ENCODE results near the gene DPEP1. TPM values are rescaled to one million over a fixed set of nuclear protein-coding genes. Genes with fewer than 3 reads are reported as not detected.

The DPEP1 gene
- total and polyA plus RNA-seq, 2 experiments from 2014 or later = 1.7 to 2.3 TPM

GRCh38 chr16:89600427-89600826 lies 13.0 kb upstream of the DPEP1 start:
- Histone ChIP-seq H3K4me2 (no peak overlapping the region), H3K4me1 (ENCODE audit: insufficient read depth) (peaks cover 11% of the 10 kb centered on the region), H3K27ac (ENCODE audit: low read depth) (no peak overlapping the region), H3K36me3 (ENCODE audit: insufficient read depth) (no peaks in the 10 kb centered on the region), H2AFZ (no peak overlapping the region), H3K27me3 (ENCODE audit: insufficient read depth) (no peaks in the 10 kb centered on the region), H3K79me2 (replicated peaks; ENCODE audit: insufficient read depth) (no peaks in the 10 kb centered on the region), H4K20me1 (replicated peaks; ENCODE audit: insufficient read depth) (no peaks in the 10 kb centered on the region), H3K4me3 (no peak overlapping the region), H3F3A (replicated peaks; ENCODE audit: low read depth) (no peaks in the 10 kb centered on the region), H3K9me2 (ENCODE audit: insufficient read depth) (no peaks in the 10 kb centered on the region)
- Mint-ChIP-seq H3K27ac (no peak overlapping the region), H3K9me3 (no peaks in the 10 kb centered on the region), H3K27me3 (ENCODE audit: insufficient read depth, low read depth, poor library complexity) (peaks cover 18% of the 10 kb centered on the region), H3K4me1 (peaks cover 11% of the 10 kb centered on the region), H3K36me3 (ENCODE audit: low read depth) (no peaks in the 10 kb centered on the region), H3K4me3 (no peak overlapping the region)
- TF ChIP-seq NANOG (IDR thresholded peaks at IDR 0.05; ENCODE audit: borderline replicate concordance) (no peak), STAT1 (IDR thresholded peaks at IDR 0.05; ENCODE audit: unreplicated experiment) (no peak), EZH2phosphoT487 (IDR thresholded peaks at IDR 0.05; ENCODE audit: unreplicated experiment) (no peak), EZH2 (IDR thresholded peaks at IDR 0.05; ENCODE audit: low read depth, unreplicated experiment) (no peak), ETS1 (IDR thresholded peaks at IDR 0.05) (no peak), POLR2AphosphoS5 (IDR thresholded peaks at IDR 0.05; ENCODE audit: low read depth) (no peak), REST (IDR thresholded peaks at IDR 0.05; ENCODE audit: unreplicated experiment) (no peak), CREB1 (CRISPR knock-in tag; IDR thresholded peaks at IDR 0.05; ENCODE audit: low read depth) (no peak), ZNF114 (CRISPR knock-in tag; IDR thresholded peaks at IDR 0.05) (no peak), ZNF462 (CRISPR knock-in tag; IDR thresholded peaks at IDR 0.05) (no peak), ZNF331 (CRISPR knock-in tag; IDR thresholded peaks at IDR 0.05; ENCODE audit: low read depth) (no peak), JUNB (IDR thresholded peaks at IDR 0.05; ENCODE audit: unreplicated experiment) (no peak), CTCF (conservative IDR thresholded peaks at IDR 0.05; ENCODE audit: low read depth in 2 of 2) (no peak)
- no peak for ATAC-seq
- DNase-seq (ENCODE audit: low spot score) = no peak

All from GM23338 (cell line).